GM19043 (cell line): Measurements from ENCODE around the gene IRAK1BP1.
"Not testable (repeated sequence)": the region's sequence is repeated elsewhere in the genome, so short reads cannot be mapped to it uniquely, and the experiment has no call there.

Experiments
- ATAC-seq: cut with Tn5 transposase; IDR thresholded peaks from one replicate; pipeline ENCODE4 v1.9.1; 2021; ENCODE audit warnings: low read depth; ENCODE audit not compliant: unreplicated experiment

IRAK1BP1 gene

GRCh38 chr6:78867370-78868040 lies at the start of gene IRAK1BP1:
Gene IRAK1BP1, plus strand, starts transcription at chr6:78867551. Its CDS starts 26 bp downstream, at chr6:78867577.
- ATAC-seq = peak; percentile 93

DNA sequence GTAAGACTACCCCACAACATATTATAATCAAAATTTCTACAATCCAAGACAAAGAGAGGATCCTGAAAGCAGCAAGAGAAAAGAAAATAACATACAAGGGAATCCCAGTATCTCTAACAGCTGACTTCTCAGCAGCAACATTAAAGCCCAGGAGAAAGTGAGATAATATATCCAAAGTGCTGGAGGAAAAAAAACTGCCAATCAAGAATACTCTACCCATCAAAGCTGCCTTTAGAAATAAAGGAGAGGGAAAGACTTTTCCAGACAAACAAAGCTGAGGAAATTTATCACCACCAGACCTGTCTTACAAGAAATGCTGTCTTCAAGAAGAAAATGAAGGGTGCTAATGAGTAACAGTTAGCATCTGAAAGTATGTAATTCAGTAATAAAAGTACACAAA lies 43.3 kb upstream of the IRAK1BP1 start:
- ATAC-seq = no peak

DNA sequence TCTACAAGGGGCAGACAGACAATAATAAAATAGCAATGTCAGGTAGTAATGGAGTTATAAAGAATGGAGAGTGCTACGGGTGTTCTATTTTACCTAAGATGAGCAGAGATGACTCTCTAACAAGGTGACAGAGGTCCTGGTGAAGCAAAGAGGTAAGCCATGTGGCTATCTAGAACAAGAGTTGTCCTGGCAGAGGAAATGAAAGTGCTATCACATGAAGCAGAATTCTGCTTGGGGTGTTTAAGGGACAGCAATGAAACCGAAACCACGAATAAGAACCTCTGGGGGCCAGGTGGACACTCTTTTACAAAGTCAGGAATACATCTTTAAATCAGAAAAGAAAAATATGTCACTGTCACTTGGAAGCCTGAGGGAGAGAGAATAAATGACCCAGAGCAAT lies 37.9 kb upstream of the IRAK1BP1 start:
- no peak for ATAC-seq

DNA sequence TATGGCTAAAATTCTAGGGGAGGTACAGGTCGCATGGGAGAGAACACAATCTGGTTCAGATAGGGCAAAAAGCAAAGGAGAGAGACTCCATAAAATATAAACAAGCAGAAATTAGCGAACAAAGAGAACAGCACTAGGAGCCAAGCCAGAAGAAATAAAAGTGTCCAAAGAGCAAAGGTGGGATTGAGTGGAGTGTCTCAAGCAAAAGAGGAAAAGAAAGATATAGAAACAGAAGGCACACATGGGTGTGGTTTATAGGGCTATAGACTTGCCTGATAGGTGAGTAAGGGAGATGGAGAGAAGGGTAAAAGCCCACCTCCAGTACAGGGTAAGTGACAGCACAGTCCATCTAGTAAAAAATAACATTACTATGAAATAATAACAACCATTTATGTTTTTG lies 36.5 kb upstream of the IRAK1BP1 start:
- ATAC-seq = no peak

GRCh38 chr6:78831492-78831891 lies 35.9 kb upstream of the IRAK1BP1 start:
- ATAC-seq = no peak

GRCh38 chr6:78832091-78832808 lies 35.1 kb upstream of the IRAK1BP1 start:
- no peak for ATAC-seq

GRCh38 chr6:78835817-78836216 lies 31.5 kb upstream of the IRAK1BP1 start:
- ATAC-seq = no peak

DNA sequence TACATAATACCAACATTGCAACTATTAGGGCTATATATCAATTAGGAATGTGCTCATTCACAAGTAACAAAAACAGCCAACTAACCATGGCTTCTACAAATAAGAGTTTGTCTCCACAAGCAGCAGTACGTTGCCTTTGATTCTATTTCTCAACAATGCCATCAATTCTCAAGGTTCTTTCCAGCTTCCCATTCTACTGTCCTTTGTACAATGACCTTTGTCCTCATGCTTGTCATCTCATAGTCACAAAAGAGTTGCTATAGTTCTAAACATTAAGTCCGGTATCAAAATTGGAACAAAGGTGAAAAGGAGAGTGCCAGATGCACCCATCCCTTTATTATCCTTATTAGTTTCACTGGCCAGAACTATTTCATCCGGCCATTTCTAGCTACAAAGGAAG lies 30.8 kb upstream of the IRAK1BP1 start:
- no peak for ATAC-seq

GRCh38 chr6:78841111-78841510 lies 26.2 kb upstream of the IRAK1BP1 start:
- no peak for ATAC-seq

GRCh38 chr6:78842953-78843352 lies 24.4 kb upstream of the IRAK1BP1 start:
- ATAC-seq = no peak

DNA sequence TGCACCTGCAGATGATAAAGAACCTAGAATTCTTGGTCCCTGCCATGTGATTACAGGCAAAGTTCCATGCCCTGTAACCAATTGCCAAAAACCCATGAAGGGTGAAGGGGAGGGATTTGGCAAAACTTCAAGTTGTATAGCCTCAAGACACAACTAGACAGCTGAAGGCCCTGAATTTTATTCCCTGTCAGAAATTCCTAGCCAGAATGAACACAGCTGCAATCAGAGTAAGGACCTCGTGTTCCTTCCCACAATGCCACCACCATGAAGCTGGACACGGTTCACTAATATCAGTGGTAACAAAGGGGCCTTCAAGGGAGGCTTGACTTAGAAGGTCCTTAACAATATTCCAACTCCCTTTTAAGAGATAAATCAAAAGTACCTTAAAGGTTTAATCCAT lies 22.5 kb upstream of the IRAK1BP1 start:
- no peak for ATAC-seq

DNA sequence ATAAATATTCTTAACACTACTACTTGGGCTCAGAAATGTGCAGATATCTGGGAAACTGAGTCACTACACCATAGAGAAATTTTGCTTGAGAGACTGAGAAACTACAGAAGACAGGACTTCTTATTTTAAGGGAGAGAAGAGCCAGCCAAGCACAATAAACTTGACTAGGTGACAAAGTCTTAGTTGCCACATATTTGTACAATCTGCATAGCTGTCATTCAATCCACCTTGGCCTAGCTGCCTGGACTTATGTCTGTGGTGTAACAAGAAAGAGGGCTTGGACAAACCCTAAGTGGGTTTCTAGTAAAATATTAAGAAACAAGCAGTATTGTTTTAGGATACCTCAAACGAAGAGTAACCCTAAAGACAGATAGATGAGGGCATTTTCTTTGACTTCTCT lies 21.8 kb upstream of the IRAK1BP1 start:
- no peak for ATAC-seq

- no peak for ATAC-seq
Observed at GRCh38 chr6:78850621-78851020, 16.7 kb upstream of the IRAK1BP1 start.

GRCh38 chr6:78851156-78851555 lies 16.2 kb upstream of the IRAK1BP1 start:
- no peak for ATAC-seq

- no peak for ATAC-seq
Observed at GRCh38 chr6:78854546-78854945, 12.8 kb upstream of the IRAK1BP1 start.

DNA sequence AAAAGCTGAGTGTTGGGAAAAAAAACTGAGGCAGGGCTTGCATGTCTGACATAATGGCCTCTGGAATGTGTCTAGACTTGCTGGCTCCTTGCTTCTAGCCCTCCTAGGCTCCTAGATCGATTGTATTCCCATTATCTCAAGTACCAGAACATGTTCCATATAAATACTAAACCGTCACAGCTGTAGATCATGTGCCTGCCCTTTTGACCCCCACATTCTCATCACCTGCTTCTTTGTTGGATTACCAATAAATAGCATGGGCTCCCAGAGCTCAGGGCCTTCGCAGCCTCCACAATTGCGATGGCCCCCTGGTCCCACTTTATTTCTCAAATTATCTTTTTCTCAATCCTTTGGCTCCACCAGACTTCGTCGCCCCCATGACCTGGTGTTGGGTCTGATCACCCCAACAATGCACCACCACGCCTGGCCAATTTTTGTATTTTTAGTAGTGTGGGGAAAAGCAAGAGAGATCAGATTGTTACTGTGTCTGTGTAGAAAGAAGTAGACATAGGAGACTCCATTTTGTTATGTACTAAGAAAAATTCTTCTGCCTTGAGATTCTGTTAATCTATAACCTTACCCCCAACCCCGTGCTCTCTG lies 8.9 kb upstream of the IRAK1BP1 start:
- not testable (repeated sequence) for ATAC-seq

GRCh38 chr6:78861509-78861908 lies 5.8 kb upstream of the IRAK1BP1 start:
- ATAC-seq = no peak

DNA sequence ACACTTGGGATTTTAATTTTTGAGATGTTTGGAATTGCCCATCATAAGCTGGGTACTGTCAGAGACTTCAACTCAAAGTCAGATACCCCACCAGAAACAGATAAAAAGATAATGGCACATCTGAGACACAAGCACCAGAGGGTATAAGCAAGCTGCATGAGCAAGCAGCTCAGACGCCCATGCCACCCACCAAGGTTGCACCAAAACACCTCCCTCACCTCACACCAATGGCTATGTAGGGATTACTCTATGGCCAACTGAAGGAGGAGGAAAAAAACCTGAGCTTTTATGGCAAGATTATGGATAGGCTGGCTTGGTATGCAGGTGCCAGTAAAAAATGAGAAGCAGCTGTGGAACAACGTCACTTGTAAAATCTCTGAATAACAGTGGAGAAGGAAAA lies 3.8 kb upstream of the IRAK1BP1 start:
- no peak for ATAC-seq

DNA sequence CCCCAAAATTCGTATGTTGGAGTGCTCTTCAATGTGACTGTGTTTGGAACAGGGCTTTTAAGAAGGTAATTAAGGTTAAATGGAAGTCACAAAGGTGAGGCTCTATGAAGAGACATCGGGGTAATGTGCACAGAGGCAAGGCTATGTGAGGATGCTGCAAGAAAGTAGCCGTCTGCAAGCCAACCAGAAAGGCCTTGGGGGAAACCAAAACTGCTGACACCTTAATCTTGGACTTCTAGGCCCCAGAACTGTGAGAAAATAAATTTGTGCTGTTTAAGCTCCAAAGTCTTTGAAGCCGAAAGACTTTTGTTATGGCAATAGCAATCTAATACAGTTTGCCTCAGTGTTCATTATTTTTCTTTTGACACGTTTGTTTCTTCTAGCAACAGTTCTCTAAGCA lies 2.4 kb upstream of the IRAK1BP1 start:
- no peak for ATAC-seq

- ATAC-seq = peak; percentile 29
Observed at GRCh38 chr6:78867020-78867369, 356 bp upstream of the IRAK1BP1 start.

DNA sequence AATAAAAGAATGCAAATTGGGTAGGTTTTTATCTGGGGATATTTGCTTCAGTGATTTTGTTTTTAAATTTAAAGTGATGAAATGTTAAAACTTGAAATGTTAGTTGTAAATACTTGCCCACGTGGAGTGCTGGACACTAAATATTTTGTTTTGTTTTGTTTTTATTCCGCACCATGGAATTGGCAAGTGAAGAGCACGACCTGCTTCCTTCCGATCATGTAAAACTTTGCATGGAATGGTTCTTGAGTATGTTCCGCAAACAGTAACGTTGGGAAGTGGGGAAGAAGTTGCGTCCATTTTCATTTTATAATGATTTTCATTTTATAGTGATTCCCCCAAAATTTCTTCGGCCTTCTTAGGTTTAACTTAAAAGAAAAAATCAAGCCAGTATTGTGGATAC lies 765 bp downstream of the IRAK1BP1 start:
- no peak for ATAC-seq

- ATAC-seq = no peak
Observed at GRCh38 chr6:78875505-78875904, 8.2 kb downstream of the IRAK1BP1 start.
